ENCODE measurements around the gene RNASEH1.
"Not testable (repeated sequence)": the region's sequence is repeated elsewhere in the genome, so short reads cannot be mapped to it uniquely, and the experiment has no call there.

RNASEH1 gene

GRCh38 chr2:3589086-3589485 is 31.0 kb upstream of the RNASEH1 start:
- no peak for DNase-seq (ENCODE audit: low read depth)

- no peak for DNase-seq (ENCODE audit: low read depth)
Measured at GRCh38 chr2:3588084-3588483, 30.0 kb upstream of the RNASEH1 start.

- DNase-seq (ENCODE audit: low read depth), result no peak
Measured at GRCh38 chr2:3587432-3587831, 29.3 kb upstream of the RNASEH1 start.

- no peak for DNase-seq (ENCODE audit: low read depth)
Measured at GRCh38 chr2:3587021-3587420, 28.9 kb upstream of the RNASEH1 start.

GRCh38 chr2:3586220-3586619 is 28.1 kb upstream of the RNASEH1 start:
- no peak for DNase-seq (ENCODE audit: low read depth)

GRCh38 chr2:3585261-3586109 is 27.4 kb upstream of the RNASEH1 start:
- peak; percentile 74 for DNase-seq (ENCODE audit: low read depth)

GRCh38 chr2:3584608-3585260 is 26.6 kb upstream of the RNASEH1 start:
- DNase-seq (ENCODE audit: low read depth), result no peak

- no peak for DNase-seq (ENCODE audit: low read depth)
Measured at GRCh38 chr2:3584076-3584475, 25.9 kb upstream of the RNASEH1 start.

GRCh38 chr2:3581367-3582262 is 23.5 kb upstream of the RNASEH1 start:
- DNase-seq (ENCODE audit: low read depth), result no peak

- no peak for DNase-seq (ENCODE audit: low read depth)
Measured at GRCh38 chr2:3580449-3580848, 22.3 kb upstream of the RNASEH1 start.

- DNase-seq (ENCODE audit: low read depth), result no peak
Measured at GRCh38 chr2:3578987-3579386, 20.9 kb upstream of the RNASEH1 start.

GRCh38 chr2:3576263-3576630 is 18.1 kb upstream of the RNASEH1 start:
- DNase-seq (ENCODE audit: low read depth), result not testable (repeated sequence)

- DNase-seq (ENCODE audit: low read depth), result no peak
Measured at GRCh38 chr2:3575534-3576262, 17.6 kb upstream of the RNASEH1 start.

GRCh38 chr2:3574155-3574554 is 16.0 kb upstream of the RNASEH1 start:
- DNase-seq (ENCODE audit: low read depth), result no peak

GRCh38 chr2:3572620-3573019 is 14.5 kb upstream of the RNASEH1 start:
- no peak for DNase-seq (ENCODE audit: low read depth)

GRCh38 chr2:3571284-3571683 is 13.2 kb upstream of the RNASEH1 start:
- DNase-seq (ENCODE audit: low read depth), result no peak

GRCh38 chr2:3569656-3570055 is 11.5 kb upstream of the RNASEH1 start:
- DNase-seq (ENCODE audit: low read depth), result not testable (repeated sequence)

GRCh38 chr2:3566806-3567205 is 8.7 kb upstream of the RNASEH1 start:
- no peak for DNase-seq (ENCODE audit: low read depth)

- DNase-seq (ENCODE audit: low read depth), result no peak
Measured at GRCh38 chr2:3565117-3565516, 7.0 kb upstream of the RNASEH1 start.

GRCh38 chr2:3563521-3563976 is 5.4 kb upstream of the RNASEH1 start:
- no peak for DNase-seq (ENCODE audit: low read depth)

GRCh38 chr2:3557639-3558204 is 411 bp downstream of the RNASEH1 start:
- no peak for DNase-seq (ENCODE audit: low read depth)
